Measurements from ENCODE around the gene MCRIP1. TPM values are rescaled to one million over a fixed set of nuclear protein-coding genes. Genes with fewer than 3 reads are reported as not detected.

The MCRIP1 gene
- total and polyA plus RNA-seq, 9 of the 15 experiments (the other 6 are each of a cell fraction or from before 2014, with no cell fraction given) = 0.39 to 35.8 (median 9.7) TPM

DNA sequence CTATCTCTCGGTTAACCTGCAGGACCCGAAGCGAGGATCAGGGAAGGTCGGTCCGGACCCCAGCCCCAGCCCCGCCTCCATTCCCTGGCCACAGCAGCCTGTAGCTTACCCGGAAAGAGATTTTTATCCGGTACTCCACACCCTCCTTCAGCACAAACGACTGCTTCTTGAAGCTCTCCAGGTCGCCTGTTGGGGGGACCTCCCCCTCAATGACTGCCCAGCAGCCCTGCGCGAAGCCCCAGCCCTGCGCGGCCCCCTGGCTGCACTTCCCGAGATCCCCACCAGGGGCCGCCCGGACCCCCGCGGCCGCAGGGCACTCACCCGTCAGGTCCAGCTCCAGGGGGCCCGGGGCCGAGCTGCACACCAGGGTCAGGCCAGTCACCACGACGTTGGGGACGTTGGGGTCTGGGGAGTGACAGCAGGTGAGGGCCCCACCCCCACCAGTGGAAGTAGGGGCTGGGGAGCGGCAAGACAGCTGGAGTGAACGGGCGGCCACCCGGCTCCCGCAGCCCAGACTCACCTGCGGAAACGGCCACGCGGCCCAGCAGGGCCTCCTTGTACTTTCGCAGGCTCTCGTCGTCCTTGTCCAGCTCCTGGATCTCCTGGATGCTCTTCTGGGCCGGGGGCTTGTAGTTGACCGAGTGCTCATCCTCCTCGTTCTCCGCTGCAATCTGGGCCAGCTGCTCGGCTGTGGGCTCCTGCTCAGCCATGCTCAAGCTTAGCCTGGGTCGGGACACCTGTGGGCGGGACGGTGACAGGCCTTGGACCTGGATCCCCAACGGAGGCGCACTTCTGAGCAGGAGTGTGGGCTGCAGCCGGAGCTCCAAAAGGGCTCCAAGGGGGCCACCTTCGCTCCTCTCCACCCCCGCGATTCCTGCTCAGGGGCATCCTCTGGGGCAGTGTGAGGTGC lies 36.4 kb upstream of the MCRIP1 start (continued):
- no peak for TF ChIP-seq NBN (IDR thresholded peaks at IDR 0.05; ENCODE audit: low read depth)
- TF ChIP-seq CXXC5 (CRISPR knock-in tag; IDR thresholded peaks at IDR 0.05) = no peak; the same call in 1 of the 2 replicates
- TF ChIP-seq, protein P1, sequence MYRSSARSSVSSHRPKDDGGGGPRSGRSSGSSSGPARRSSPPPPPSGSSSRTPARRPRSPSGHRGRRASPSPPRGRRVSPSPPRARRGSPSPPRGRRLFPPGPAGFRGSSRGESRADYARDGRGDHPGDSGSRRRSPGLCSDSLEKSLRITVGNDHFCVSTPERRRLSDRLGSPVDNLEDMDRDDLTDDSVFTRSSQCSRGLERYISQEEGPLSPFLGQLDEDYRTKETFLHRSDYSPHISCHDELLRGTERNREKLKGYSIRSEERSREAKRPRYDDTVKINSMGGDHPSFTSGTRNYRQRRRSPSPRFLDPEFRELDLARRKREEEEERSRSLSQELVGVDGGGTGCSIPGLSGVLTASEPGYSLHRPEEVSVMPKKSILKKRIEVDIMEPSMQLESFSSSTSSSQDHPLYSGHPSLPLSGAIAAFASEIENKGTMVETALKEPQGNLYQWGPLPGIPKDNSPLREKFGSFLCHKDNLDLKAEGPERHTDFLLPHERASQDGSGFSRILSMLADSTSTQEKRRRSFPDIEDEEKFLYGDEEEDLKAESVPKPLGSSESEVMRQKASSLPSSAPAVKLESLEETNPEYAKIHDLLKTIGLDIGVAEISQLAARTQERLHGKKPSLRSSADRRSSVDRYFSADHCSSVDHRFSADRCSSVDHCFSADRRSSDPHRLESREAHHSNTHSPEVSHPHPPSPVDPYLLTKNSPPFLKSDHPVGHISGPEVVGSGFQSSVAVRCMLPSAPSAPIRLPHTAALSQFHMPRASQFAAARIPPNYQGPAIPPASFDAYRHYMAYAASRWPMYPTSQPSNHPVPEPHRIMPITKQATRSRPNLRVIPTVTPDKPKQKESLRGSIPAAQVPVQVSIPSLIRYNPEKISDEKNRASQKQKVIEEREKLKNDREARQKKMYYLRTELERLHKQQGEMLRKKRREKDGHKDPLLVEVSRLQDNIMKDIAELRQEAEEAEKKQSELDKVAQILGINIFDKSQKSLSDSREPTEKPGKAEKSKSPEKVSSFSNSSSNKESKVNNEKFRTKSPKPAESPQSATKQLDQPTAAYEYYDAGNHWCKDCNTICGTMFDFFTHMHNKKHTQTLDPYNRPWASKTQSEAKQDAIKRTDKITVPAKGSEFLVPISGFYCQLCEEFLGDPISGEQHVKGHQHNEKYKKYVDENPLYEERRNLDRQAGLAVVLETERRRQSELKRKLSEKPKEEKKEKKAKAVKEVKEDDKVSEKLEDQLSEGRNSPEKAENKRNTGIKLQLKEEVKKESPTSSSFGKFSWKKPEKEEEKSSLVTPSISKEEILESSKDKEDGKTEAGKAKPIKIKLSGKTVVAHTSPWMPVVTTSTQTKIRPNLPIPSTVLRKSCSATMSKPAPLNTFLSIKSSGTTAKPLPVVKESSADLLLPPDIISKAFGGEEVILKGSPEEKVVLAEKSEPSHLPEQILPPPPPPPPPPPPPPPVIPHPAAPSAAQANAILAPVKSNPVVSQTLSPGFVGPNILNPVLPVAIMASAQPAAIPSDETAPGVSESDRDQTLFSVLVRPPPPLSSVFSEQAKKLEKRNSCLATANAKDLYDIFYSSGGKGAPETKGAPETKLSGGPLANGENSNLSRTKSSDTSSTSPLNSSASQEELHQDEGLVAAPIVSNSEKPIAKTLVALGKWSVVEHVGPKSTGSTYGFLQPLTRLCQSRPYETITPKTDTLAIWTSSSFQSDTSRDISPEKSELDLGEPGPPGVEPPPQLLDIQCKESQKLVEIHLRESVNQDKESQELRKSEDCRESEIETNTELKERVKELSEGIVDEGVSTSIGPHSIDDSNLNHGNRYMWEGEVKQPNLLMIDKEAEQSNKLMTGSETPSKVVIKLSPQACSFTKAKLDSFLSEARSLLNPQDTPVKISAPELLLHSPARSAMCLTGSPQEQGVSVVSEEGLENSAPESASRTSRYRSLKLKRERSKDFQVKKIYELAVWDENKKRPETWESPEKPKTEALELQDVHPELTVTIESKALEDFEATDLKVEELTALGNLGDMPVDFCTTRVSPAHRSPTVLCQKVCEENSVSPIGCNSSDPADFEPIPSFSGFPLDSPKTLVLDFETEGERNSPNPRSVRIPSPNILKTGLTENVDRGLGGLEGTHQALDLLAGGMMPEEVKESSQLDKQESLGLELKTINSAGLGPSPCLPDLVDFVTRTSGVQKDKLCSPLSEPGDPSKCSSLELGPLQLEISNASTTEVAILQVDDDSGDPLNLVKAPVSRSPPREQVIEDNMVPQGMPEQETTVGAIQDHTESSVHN (IDR thresholded peaks at IDR 0.05; ENCODE audit: borderline replicate concordance in 1 of 2, low read depth in 1 of 2) = no peak
- TF ChIP-seq RBM39 (optimal IDR thresholded peaks at IDR 0.05; ENCODE audit: low read depth, low read length) = no peak
- TF ChIP-seq, protein P2, sequence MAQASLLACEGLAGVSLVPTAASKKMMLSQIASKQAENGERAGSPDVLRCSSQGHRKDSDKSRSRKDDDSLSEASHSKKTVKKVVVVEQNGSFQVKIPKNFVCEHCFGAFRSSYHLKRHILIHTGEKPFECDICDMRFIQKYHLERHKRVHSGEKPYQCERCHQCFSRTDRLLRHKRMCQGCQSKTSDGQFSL (CRISPR knock-in tag; IDR thresholded peaks at IDR 0.05) = no peak
- TF ChIP-seq, protein P2 (tag; IDR thresholded peaks at IDR 0.05) = no peak
- no peak for TF ChIP-seq KLF16 (IDR thresholded peaks at IDR 0.05)
- TF ChIP-seq, protein P3, sequence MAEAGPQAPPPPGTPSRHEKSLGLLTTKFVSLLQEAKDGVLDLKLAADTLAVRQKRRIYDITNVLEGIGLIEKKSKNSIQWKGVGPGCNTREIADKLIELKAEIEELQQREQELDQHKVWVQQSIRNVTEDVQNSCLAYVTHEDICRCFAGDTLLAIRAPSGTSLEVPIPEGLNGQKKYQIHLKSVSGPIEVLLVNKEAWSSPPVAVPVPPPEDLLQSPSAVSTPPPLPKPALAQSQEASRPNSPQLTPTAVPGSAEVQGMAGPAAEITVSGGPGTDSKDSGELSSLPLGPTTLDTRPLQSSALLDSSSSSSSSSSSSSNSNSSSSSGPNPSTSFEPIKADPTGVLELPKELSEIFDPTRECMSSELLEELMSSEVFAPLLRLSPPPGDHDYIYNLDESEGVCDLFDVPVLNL (CRISPR knock-in tag; IDR thresholded peaks at IDR 0.05; ENCODE audit: low read depth) = no peak
- TF ChIP-seq GABPB1 (CRISPR knock-in tag; IDR thresholded peaks at IDR 0.05) = no peak; the same call in 1 of the 2 replicates
- no peak for TF ChIP-seq PHB (CRISPR knock-in tag; IDR thresholded peaks at IDR 0.05)
- no peak for TF ChIP-seq ZNF785 (CRISPR knock-in tag; IDR thresholded peaks at IDR 0.05)
- TF ChIP-seq NCOA1 (IDR thresholded peaks at IDR 0.05; ENCODE audit: low read depth) = no peak
- no peak for TF ChIP-seq JUN (IDR thresholded peaks at IDR 0.05; ENCODE audit: borderline replicate concordance, low read depth, low read length)
- peak; percentile 38; the same call in 1 of the 2 replicates for TF ChIP-seq JUN (CRISPR knock-in tag; IDR thresholded peaks at IDR 0.05; ENCODE audit: borderline replicate concordance)
- no peak for TF ChIP-seq ZEB2 (IDR thresholded peaks at IDR 0.05)
- no peak for TF ChIP-seq NFE2 (IDR thresholded peaks at IDR 0.05; ENCODE audit: low read depth)

All from K562 (cell line).